K562 (cell line): ENCODE results near the gene SLCO2A1. TPM values are rescaled to one million over a fixed set of nuclear protein-coding genes. Genes with fewer than 3 reads are reported as not detected.

Source experiments
- ATAC-seq: fragments of 200-7000 bp; cut with Tn5 transposase; 3 replicates; pipeline ENCODE4 v1.9.1; 2020; ENCODE audit warnings: moderate library complexity
- BruUV-seq: library from RNA; stranded (reverse); fragments of 400-500 nt; replicated peaks from 2 replicates; lab custom pipeline; 2021; lab: Mats Ljungman, UMichigan
- CTCF ChIA-PET: fragments of 300-600 bp; formaldehyde crosslinking; extraction: SDS; loops from one replicate; lab custom pipeline; 2021; ENCODE audit warnings: low intra/inter-chr PET ratio; lab: Yijun Ruan, JAX
- POLR2A ChIA-PET: fragments of 300-600, 350-650 bp; sonication (Branson Sonifier 250); formaldehyde crosslinking; extraction: SDS; loops from one replicate; lab custom pipeline; 2021; ENCODE audit warnings: antibody characterized with exemption, inconsistent platforms; lab: Yijun Ruan, JAX
- DNase-seq, 4 experiments: peaks; one replicate each; pipeline versions ENCODE4 v3.0.0 to v3.0.0-alpha.2; 2011 to 2018; ENCODE audit warnings: low spot score in 3 of 4, mixed read lengths in 3 of 4; ENCODE audit errors: extremely low read depth in 1 of 4
- FAIRE-seq: peaks from 2 replicates; lab custom pipeline; 2011; peaks lifted over from hg19 to GRCh38; lab: Jason Lieb, UNC
- H2AFZ ChIP-seq: 2 replicates; pipeline ENCODE4 v1.6.0; 2011; ENCODE audit warnings: low read depth, low read length, control low read depth, inconsistent platforms
- H3K27ac ChIP-seq: fragments of 200-600 bp; 3 replicates; pipeline ENCODE4 v1.8.0; 2011; ENCODE audit warnings: low read depth, mild to moderate bottlenecking, control low read depth, inconsistent platforms, low read length, moderate library complexity, mixed read lengths; ENCODE audit errors: extremely low read depth
- H3K27me3 ChIP-seq, 2 experiments: fragments of 300-600 bp in 1 of 2; 2 replicates in 1 of 2; 3 replicates in 1 of 2; pipeline versions ENCODE4 v1.6.0 to v1.8.0; 2011; ENCODE audit warnings: inconsistent platforms in 2 of 2, low read length in 2 of 2, mild to moderate bottlenecking in 1 of 2, mixed read lengths in 1 of 2, moderate library complexity in 1 of 2; ENCODE audit not compliant: control insufficient read depth in 2 of 2, insufficient read depth in 2 of 2
- H3K36me3 ChIP-seq: fragments of 300-600 bp; 3 replicates; pipeline ENCODE4 v1.8.0; 2011; ENCODE audit warnings: mild to moderate bottlenecking, low read length, inconsistent platforms; ENCODE audit not compliant: control insufficient read depth, insufficient read depth
- H3K4me1 ChIP-seq, 2 experiments: fragments of 200-600 bp in 1 of 2; replicated peaks in 1 of 2; 2 replicates in 1 of 2; 3 replicates in 1 of 2; pipeline versions ENCODE4 v1.5.1 to v1.8.0; 2011; ENCODE audit warnings: inconsistent platforms in 2 of 2, low read length in 2 of 2, mild to moderate bottlenecking in 1 of 2, mixed read lengths in 1 of 2, moderate library complexity in 1 of 2; ENCODE audit not compliant: control insufficient read depth in 2 of 2, insufficient read depth in 2 of 2
- H3K4me2 ChIP-seq: 2 replicates; pipeline ENCODE4 v1.6.1; 2011; ENCODE audit warnings: low read length, control low read depth, inconsistent platforms, mixed read lengths; ENCODE audit not compliant: insufficient read depth
- H3K4me3 ChIP-seq: fragments of 200-600 bp; sonication (generic), shearing (Covaris generic); 2 replicates; pipeline ENCODE4 v1.5.1; 2016; ENCODE audit warnings: control low read depth, inconsistent platforms
- H3K79me2 ChIP-seq: fragments of 200-600 bp; 3 replicates; pipeline ENCODE4 v1.8.0; 2011; ENCODE audit warnings: low read length, inconsistent platforms; ENCODE audit not compliant: control insufficient read depth, insufficient read depth
- H3K9ac ChIP-seq, 2 experiments: 2 replicates each; pipeline versions ENCODE4 v1.6.0 to v1.6.1; 2011; ENCODE audit warnings: low read depth in 2 of 2, low read length in 2 of 2, control low read depth in 1 of 2, inconsistent platforms in 1 of 2, mild to moderate bottlenecking in 1 of 2, mixed read lengths in 1 of 2; ENCODE audit not compliant: insufficient read depth in 1 of 2
- H3K9me1 ChIP-seq: one replicate; pipeline ENCODE4 v1.6.0; 2011; ENCODE audit warnings: inconsistent platforms, mild to moderate bottlenecking, low read length, moderate library complexity; ENCODE audit not compliant: control insufficient read depth, insufficient read depth
- H3K9me3 ChIP-seq: replicated peaks from 2 replicates; pipeline ENCODE4 v1.5.1; 2011; ENCODE audit warnings: low read depth, low read length, inconsistent platforms; ENCODE audit not compliant: control insufficient read depth, insufficient read depth
- H4K20me1 ChIP-seq: replicated peaks from 2 replicates; pipeline ENCODE4 v1.6.1; 2011; ENCODE audit warnings: low read length, inconsistent platforms, mixed read lengths; ENCODE audit not compliant: control insufficient read depth, insufficient read depth
- ARID1B ChIP-seq: fragments of 450-650 bp; IDR thresholded peaks from 2 replicates; pipeline ENCODE4 v1.6.1; 2016; ENCODE audit warnings: antibody characterized with exemption, mild to moderate bottlenecking, inconsistent platforms
- ARID3B ChIP-seq: fragments of 250-450 bp; sonication (Bioruptor Pico); IDR thresholded peaks from 2 replicates; pipeline ENCODE4 v1.4.0; 2020; ENCODE audit warnings: borderline replicate concordance
- FUS ChIP-seq: fragments of 200-400 bp; formaldehyde crosslinking; optimal IDR thresholded peaks from 2 replicates; pipeline ENCODE3; 2017; ENCODE audit warnings: low read depth, low read length
- GTF2F1 ChIP-seq: IDR thresholded peaks from 2 replicates; pipeline ENCODE4 v1.6.1; 2011; ENCODE audit warnings: low read depth, low read length, improper control_type of control experiment
- NBN ChIP-seq: fragments of 450-650 bp; IDR thresholded peaks from 2 replicates; pipeline ENCODE4 v1.6.1; 2016; ENCODE audit warnings: low read depth, mild to moderate bottlenecking
- THRB ChIP-seq: fragments of 450-650 bp; formaldehyde crosslinking; conservative IDR thresholded peaks from 2 replicates; pipeline ENCODE4 v1.4.0; 2022; ENCODE audit warnings: mild to moderate bottlenecking, missing genetic modification characterization
- ZBTB34 ChIP-seq: fragments of 250-450 bp; sonication (Bioruptor Pico); IDR thresholded peaks from 2 replicates; pipeline ENCODE4 v1.8.0; 2021; ENCODE audit warnings: mild to moderate bottlenecking, moderate library complexity
- ZNF696 ChIP-seq: fragments of 250-450 bp; sonication (Bioruptor Pico); conservative IDR thresholded peaks from 2 replicates; pipeline ENCODE4 v1.4.0; 2020; ENCODE audit warnings: mild to moderate bottlenecking, moderate library complexity
- ZNF785 ChIP-seq: fragments of 250-450 bp; sonication (Bioruptor Pico); IDR thresholded peaks from 2 replicates; pipeline ENCODE4 v1.4.0; 2020; ENCODE audit warnings: mild to moderate bottlenecking
- WGBS: fragments of 100-300 bp; shearing (Covaris generic); methylation state at CpG from one replicate; pipeline ENCODE4 v1.1.6; 2016; ENCODE audit warnings: low coverage, mixed read lengths; ENCODE audit not compliant: insufficient coverage; ENCODE audit errors: missing lambda C conversion rate; 5-methylcytosine and 5-hydroxymethylcytosine counted together
- in situ Hi-C: fragments of 300-500 bp; cut with MboI; formaldehyde crosslinking; loops from 4 replicates; pipeline ENCODE4 v1.15.0; 2018; ENCODE audit warnings: inconsistent platforms, mixed read lengths
- intact Hi-C: fragments of 100-400 bp; cut with micrococcal nuclease; formaldehyde crosslinking; loops from 2 replicates; pipeline ENCODE4 v1.14.2; 2022
- polyA plus RNA-seq, 8 experiments: library from polyadenylated mRNA; depleted of rRNA in 4 of 8; stranded (reverse) in 5 of 8; unstranded in 3 of 8; fragments of >200 nt; fragmentation: Nextera tagmentation in 2 of 8; fragmentation: Illumina TruSeq in 1 of 8; extraction: Ambion mirVana in 2 of 8; extraction: Trizol in 1 of 8; gene quantifications; 2 replicates each; pipeline versions ENCODE4 v1.2.1 to v1.2.3, GENCODE V29; 2011 to 2014; ENCODE audit warnings: inconsistent platforms in 1 of 8, missing spikeins in 1 of 8
- total RNA-seq, 7 experiments: library from RNA; depleted of rRNA in 6 of 7; stranded (reverse); fragments of >200 nt in 6 of 7; fragmentation: Illumina TruSeq in 2 of 7; extraction: Trizol in 2 of 7; gene quantifications; 2 replicates each; pipeline versions ENCODE4 v1.2.1 to v1.2.3, GENCODE V29; 2011 to 2021; ENCODE audit warnings: low replicate concordance in 1 of 7

The SLCO2A1 gene
- total and polyA plus RNA-seq, 9 of the 15 experiments (the other 6 are each of a cell fraction or from before 2014, with no cell fraction given) = 0.16 to 1.0 TPM; not detected in 7

- H3K4me3 ChIP-seq = no peak overlapping the region
- intact Hi-C loops = no loop called here
These were observed 76.4 kb downstream of the SLCO2A1 start for GRCh38 chr3:133953297-133953696.

More at GRCh38 chr3:133953297-133953696, 76.4 kb downstream of the SLCO2A1 start:
- H3K4me1 ChIP-seq = no peaks in the 10 kb centered on the region; a peak in 1 of 5 replicates
- no peaks in the 10 kb centered on the region; the same call in 1 of the 2 replicates for H3K9me3 ChIP-seq
- H3K79me2 ChIP-seq = no peaks in the 10 kb centered on the region
- no peak overlapping the region for H2AFZ ChIP-seq
- DNase-seq = no peak
- in situ Hi-C loops = no loop called here
- H3K27me3 ChIP-seq = peaks cover 0 to 43% of the 10 kb centered on the region in 2 experiments; a peak in 3 of 5 replicates
- H3K27ac ChIP-seq = no peak overlapping the region
- H3K9me1 ChIP-seq = no peaks in the 10 kb centered on the region
- FAIRE-seq = no peak
- no peaks in the 10 kb centered on the region for H3K36me3 ChIP-seq
- no peak overlapping the region for H3K9ac ChIP-seq
- POLR2A ChIA-PET = no interaction called here
- no TSS peak for BruUV-seq
- ATAC-seq = no peak
- 0% methylated on average over 5 of the region's 6 CpGs for whole genome bisulfite sequencing
- no peak overlapping the region for H3K4me2 ChIP-seq
- TF ChIP-seq FUS (no peak), GTF2F1 (no peak), ZNF696 (CRISPR knock-in tag) (no peak), ARID3B (CRISPR knock-in tag) (no peak), ARID1B (no peak), ZBTB34 (CRISPR knock-in tag) (no peak), THRB (CRISPR knock-in tag) (no peak), ZNF785 (CRISPR knock-in tag) (no peak), NBN (no peak)
- TF ChIP-seq, all 486 proteins: peak for 0
- CTCF ChIA-PET = no interaction called here
- no peaks in the 10 kb centered on the region; the same call in 1 of the 2 replicates for H4K20me1 ChIP-seq
